Smooth muscle cell of trachea (primary cell): ENCODE measurements around the gene CCDC71L. TPM values are rescaled to one million over a fixed set of nuclear protein-coding genes. Genes with fewer than 3 reads are reported as not detected.

ENCODE experiments used
- total RNA-seq: library from RNA; depleted of rRNA; stranded (reverse); fragments of >200 nt; gene quantifications from 2 replicates; pipeline ENCODE4 v1.2.1, GENCODE V29; 2014

The CCDC71L gene
- 25.7 and 34.1 TPM in 2 replicates for total RNA-seq

DNA sequence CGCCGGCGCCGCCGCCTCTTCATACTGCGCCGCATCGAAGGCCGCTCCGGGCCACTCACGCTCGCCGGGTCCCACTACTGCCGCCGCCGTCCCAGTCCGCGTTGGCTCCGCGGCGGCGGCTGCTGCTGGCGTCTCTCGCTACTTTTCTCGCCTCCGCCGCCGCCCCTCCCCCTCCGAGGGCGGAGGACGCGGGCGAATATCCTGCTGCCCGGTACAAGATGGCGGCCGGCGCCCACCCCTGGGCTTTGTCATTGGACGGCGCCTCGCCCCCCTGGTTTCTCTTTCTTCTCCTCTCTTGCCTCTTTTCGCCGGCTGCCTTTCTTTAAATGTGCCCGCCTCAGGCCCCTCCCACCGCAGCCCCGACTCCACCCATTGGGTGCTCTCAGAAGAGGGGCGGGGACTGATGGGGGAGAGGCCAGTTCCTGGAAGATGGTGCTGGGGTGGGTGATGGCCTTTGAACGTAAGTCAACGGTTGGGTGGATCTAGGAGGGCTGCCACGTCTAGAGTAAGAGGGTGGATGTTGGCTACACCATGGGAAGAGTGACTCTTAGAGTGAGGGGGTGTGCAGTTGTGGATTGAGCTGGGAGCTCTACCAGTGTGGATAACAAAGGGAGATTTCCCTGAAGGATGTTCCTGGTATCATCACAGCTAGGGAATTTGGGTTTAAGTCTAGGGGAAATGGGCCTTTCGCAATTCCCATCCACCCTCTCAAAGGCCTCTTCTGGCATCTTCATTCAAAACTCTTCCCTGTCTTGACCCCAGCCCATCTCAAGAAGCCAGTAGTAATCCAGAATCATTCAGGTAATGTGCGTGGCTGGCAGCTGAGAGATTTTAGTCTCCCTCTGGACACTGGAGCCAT, at the start of gene CCDC71L:
Gene CCDC71L (minus strand): TSS at position 297 of the 859 bp plus-strand sequence. CDS start 262 bp downstream, at position 35.

Other genes with a start within 250 kb of the CCDC71L start
- gene PIK3CG, start 204.1 kb upstream of the CCDC71L start, total RNA-seq = under 0.01 TPM in 1 of 2 replicates, not detected in the other